Activated CD4-positive, alpha-beta T cell treated with anti-CD3 and anti-CD28 coated beads for 24 hours (primary cell): ENCODE data around the gene ALDH2.
"Not testable (repeated sequence)": the region's sequence is repeated elsewhere in the genome, so short reads cannot be mapped to it uniquely, and the experiment has no call there.

Experiments used
- DNase-seq, 2 donors: peaks; one replicate each; pipeline ENCODE4 v3.0.0-alpha.2; 2020; ENCODE audit warnings: low read depth in 2 of 2

The ALDH2 gene

DNA sequence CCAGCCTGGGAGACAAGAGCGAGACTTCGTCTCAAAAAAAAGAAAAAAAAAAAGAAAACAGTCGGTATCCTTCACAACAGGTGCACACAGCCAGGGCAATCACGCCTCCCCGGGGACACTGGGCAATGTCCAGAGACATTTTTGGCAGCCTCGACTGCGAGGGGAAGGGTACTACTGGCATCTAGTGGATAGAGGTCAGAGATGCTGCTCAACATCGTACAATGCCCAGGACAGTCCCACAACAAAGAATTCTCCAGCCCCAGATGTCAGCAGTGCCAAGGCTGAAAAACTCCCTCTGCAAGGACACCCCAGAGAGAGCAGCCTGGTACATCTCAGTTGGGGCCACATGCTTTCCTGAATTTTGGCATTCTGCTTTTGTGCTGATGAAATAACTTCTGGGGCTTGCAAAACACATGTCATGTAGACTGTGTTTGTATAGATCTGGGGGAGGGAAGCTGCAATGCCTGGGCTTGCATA, 21.5 kb downstream of the ALDH2 start:
- no peak for DNase-seq

DNA sequence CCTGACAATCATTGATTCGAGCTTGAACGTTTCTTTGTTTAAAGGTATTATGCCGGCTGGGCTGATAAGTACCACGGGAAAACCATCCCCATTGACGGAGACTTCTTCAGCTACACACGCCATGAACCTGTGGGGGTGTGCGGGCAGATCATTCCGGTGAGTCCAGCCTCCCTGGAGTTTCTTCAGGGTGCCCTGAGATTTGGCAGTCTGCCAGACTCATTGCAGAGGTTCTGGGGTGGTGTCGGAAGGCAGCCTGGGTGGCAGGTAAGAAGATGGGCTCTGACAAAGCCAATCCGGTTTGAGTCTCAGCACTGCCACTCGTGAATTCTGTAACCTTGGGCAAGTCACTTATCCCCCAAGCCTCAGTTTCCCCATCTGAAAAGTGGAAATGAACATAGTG, 23.0 kb downstream of the ALDH2 start:
- no peak for DNase-seq

DNA sequence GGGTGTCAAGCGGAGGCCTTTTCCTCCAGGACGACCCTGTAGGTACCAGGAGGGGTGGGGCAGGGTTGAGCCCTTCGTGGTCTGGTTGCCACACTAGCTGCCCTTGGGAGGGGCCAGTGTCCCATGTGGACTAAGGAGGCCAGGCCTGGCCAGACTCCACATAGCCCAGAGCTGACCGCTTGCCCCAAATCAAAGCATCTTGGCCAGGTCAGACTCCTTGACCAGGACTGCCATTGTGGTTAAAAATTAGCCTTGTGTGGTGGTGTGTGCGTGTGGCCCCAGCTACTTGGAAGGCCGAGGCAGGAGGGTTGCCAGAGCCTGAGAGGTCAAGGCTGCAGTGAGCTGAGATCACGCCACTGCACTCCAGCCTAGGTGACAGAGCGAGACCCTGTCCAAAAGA, 24.8 kb downstream of the ALDH2 start:
- DNase-seq = no peak

DNA sequence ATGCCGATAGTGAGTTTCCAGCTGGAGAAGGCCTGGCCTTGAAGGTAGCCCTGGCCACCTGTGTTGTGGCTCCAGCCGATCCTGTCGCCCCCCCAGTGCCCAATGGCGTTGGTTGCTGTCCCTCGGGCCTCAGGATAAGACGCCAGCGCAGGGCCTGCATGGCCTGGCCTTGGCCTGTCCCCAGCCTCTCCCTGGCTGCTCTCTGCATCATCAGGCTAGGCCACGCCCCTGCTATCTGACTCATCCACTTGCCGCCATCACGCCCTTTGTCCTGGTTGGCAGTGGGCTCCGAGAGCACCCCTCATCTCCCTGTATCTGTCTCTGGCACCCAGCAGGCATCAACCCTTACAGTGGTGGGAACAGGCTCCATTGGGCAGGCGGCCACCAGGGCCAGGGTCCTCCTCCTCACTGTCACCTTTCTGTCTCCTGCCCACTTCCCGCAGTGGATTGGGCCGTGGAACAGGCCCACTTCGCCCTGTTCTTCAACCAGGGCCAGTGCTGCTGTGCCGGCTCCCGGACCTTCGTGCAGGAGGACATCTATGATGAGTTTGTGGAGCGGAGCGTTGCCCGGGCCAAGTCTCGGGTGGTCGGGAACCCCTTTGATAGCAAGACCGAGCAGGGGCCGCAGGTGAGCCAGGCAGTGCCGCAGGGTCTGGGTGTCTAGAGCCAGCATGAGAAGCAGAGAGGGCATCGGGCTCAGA, 25.6 kb downstream of the ALDH2 start:
- DNase-seq = no peak

DNA sequence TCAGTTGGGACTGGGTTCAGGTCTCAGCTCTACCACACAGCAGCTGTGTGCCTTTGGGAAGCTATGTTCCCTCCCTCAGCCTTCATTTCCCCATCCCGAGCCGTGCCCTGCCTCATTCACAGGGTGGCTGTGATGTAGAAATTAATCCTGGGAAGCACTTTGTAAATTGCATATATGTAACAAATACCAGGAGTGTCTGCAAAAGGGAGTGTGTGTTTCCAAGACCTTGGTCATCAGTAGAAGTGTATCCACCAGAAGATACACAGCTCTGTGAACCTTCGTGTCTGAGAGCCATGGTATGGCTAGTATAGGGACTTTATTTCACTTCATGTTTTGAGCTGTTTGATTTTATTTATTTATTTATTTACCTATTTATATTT, 26.1 kb downstream of the ALDH2 start:
- no peak for DNase-seq

DNA sequence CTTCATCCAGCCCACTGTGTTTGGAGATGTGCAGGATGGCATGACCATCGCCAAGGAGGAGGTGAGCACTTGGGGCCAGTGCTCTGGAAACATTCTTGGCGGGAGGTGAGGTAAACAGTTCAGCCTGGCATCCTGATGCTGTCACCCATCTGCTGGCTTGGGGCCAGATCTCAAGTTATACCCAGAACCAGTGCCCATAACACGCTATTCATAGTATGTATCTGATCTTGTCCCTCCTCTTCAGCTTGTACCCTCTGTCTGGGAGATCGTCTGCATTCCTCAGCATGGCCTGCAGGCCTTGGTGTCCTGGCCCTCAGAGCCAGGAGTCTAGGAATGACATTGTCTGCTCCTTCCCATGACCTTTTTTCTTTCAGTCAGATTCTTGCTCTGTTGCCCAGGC, 31.4 kb downstream of the ALDH2 start:
- DNase-seq = no peak

DNA sequence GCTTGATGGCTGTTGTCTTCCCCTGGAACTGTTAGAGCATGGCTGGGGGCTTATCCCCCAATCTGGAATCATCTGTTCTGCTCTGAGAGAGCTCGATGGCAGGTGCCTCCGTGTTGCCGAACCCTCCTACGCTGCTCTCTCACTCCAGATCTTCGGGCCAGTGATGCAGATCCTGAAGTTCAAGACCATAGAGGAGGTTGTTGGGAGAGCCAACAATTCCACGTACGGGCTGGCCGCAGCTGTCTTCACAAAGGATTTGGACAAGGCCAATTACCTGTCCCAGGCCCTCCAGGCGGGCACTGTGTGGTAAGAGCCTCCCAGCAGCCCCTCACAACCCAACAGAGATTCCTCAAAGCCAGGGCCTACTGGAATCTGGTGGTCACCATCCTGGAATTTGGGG, 33.0 kb downstream of the ALDH2 start:
- no peak for DNase-seq

DNA sequence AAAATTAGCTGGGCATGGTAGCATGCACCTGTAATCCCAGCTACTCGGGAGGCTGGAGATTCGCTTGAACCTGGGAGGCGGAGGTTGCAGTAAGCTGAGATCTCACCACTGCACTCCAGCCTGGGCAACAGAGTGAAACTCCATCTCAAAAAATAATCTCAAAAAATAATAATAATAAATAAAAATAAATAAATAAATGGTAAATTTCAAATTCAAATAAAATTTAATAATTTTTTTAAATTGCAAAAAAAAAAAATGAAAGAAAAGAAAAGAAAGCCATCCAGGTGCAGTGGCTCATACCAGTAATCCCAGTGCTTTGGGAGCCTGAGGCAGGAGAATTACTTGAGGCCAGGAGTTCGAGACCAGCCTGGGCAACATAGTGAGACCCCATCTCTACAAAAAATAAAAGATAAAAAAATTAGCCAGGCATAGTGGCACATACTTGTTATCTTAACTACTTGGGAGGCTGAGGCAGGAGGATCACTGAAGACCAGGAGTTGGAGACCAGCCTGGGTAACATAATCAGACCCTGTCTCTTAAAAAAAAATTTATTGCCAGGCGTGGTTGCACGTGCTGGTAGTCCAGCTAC, 36.4 kb downstream of the ALDH2 start:
- no peak for DNase-seq

DNA sequence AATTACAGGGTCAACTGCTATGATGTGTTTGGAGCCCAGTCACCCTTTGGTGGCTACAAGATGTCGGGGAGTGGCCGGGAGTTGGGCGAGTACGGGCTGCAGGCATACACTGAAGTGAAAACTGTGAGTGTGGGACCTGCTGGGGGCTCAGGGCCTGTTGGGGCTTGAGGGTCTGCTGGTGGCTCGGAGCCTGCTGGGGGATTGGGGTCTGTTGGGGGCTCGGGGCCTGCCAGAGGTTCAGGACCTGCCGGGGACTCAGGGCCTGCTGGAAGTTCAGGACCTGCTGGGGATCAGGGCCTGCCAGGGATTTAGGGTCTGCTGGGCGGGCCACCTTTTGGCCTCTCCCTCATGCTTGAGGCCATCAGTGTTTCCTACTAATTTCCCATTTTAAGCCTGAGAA, 37.1 kb downstream of the ALDH2 start:
- no peak for DNase-seq

DNA sequence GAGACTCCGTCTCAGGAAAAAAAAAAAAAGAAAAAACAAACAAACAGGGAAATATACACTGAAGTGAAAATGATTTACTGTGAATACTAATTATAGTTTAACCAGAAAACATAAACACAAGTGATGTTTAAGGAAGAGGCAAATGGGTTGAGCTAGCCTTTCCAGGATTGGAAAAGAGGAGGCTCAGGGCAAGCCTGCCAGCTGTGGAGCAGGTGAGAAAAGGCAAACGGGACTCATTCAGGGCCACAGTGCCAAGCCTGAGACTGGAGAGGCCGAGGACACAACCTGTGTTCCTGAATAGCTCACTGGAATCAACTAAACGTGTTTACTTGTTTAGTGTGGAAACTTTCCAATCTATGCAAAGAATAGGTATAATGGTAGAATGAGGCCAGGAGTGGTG, 39.6 kb downstream of the ALDH2 start:
- DNase-seq = no peak

DNA sequence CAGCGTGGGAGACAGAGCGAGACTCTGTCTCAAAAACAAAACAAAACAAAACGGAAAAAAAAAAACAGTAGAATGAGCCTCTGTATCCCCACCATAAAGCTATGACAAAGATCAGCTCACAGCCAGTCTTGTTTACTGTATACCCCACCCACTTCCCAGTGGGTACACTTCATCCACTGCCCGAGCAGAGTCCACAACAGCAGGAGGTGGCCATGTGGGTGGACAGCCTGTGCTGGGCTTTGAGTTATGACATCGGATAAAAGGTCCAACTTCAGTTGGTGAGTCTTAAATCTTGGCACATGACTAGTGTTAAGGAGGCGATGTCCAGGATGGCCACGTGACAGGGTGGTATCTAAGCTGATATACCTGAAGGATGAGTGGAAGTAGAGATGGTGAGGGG, 40.5 kb downstream of the ALDH2 start:
- no peak for DNase-seq

DNA sequence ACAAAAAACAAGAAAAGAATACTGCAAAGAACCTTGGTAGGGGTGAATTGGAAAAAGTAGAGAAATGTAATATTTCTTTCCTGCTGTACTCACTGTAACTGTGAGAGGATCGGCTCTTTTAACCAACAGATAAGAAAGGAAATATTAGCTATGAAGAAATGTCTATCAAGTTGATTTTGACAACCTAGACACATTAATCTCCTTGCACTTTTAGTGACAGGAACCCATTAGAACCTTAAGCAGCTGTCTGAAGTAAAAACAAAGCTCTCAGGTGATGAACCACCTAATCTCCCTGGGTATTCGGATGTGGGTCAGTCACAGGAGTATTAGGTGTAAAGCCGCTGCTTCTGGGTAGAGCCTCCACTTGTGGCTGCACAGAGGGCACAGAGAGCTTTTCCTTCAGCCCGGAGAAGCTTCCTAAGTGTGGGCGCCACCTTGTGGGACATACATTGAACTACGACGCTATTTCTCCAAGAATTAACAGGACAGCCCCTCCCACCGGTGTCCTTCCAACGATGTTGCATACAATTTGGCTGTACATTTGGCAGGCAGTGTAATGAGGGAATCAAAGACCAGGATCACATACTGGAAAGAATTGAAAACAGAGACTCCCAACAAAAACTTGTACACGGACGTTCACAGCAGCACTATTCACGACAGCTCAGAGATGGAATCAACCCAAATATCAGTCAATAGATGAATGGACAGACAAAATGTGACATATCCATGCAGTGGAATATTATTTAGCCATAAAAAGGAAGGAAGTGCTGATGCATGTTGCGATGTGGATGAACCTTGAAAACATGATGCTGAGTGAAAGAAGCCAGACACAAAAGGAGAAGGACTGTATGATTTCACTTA, 46.4 kb downstream of the ALDH2 start:
- DNase-seq = peak; percentile 45 to 51

DNA sequence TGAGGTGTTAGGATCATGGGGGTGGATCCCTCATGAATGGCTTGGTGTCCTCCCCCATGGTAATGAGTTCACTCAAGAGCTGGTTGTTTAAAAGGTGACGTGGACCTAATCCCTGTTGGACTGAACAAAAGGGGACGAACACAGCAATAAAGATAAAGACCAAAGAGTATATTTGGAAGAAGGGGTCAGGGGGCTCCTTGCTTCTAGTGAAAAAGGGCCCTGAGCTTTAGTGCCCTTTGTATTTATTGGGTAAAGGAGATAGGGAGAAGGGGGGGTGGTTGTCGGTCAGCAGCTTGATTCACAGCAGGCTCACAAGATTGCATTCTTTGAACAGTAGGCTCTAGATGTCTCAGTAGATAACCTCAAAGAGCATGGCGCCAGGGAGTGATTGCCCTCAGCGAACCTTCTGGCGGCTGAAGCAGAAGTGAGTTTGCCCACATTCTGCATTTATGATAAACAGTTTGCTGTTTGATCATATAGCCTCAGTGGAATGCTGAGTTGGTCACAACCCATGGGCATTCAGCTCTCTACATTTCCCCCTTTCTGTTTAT, 49.4 kb downstream of the ALDH2 start:
- DNase-seq = no peak

DNA sequence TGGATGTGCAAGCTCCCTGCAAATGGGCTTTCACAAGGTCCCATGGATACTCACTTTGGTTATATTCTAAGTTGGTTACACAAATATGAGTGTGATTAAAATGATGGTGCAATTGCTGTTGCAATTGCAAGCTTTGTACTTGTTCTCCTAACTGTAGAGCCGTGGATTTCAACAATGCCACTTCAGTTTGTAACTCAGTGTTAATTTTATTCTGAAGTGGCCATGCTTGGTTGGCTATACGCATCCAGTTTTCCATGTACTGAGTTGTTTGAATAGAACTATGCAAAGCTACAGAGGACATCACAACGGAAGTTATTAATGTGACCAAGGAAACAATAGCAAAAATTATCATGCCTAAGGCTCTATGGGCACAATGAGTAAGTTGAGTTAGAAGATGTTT, 50.2 kb downstream of the ALDH2 start:
- DNase-seq = not testable (repeated sequence)

DNA sequence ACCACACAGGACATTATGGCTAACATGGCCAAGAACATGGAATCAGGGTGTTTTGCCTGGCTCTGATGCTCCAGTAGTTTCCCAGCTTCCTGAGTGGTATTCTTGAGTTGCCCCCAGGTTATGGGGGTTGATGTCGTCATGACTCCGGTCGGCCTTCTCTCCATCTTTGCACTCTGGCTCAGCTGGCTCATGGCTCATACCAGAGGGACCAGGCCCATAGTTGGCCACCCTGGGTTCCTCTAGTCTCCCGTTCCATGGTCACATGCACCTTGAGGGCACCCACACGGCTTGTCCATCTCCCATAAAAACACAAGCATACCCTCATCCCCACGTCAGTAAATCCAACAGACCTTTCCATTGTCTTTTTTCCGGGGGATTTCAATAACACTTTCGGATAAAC, 51.6 kb downstream of the ALDH2 start:
- no peak for DNase-seq

DNA sequence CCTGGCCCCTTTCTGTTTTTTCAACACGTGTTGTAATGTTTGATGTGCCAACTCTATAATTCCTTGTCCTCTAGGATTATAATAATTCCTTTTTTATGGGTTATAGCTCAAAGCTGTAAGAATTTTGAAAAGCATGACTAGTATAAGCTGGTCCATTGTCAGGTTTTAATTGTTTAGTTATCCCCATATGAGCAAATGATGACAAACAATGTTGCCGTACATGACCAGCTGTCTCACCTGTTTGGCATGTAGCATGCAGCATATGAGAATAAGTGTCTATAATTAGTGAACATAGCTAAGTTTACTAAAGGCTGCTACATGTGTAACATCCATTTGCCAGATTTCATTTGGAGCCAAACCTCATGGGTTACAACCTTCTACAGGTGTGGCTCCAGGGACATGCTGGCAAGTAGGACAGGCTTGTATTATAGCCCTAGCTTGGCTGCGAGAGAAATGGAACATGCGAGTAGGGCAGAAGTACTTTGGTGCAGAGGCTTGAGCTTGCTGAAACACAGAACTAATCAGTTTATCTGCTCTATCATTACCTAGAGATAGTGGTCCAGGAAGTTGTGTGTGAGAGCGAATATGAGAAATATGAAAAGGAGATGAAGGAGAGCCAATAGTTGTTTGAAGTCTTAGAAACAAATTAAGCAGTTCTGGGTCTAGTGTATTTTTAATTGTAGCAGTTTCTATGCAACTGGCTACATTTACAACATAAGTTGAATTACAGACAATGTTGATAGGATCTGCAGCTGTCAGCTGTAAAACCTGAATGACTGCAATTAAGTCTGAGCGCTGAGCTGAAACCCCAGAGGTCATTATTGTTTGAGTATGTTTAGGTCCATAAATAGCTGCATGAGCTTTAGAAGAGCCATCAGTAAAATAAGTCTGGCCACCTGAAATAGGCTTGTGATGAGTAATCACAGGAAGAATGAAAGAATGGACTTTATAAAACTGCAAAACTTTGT, 52.7 kb downstream of the ALDH2 start:
- no peak for DNase-seq

DNA sequence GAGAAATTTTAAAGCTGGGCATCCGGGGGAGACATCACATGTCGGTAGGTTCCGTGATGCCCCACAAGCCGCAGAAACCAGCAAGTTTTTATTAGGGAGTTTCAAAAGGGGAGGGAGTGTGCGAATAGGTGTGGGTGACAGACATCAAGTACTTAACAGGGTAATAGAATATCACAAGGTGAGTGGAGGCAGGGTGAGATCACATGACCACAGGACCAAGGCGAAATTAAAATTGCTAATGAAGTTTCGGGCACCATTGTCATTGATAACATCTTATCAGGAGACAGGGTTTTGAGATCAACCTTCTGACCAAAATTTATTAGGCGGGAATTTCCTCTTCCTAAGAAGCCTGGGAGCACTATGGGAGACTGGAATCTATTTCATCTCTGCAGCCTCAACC, 54.1 kb downstream of the ALDH2 start:
- not testable (repeated sequence) for DNase-seq

DNA sequence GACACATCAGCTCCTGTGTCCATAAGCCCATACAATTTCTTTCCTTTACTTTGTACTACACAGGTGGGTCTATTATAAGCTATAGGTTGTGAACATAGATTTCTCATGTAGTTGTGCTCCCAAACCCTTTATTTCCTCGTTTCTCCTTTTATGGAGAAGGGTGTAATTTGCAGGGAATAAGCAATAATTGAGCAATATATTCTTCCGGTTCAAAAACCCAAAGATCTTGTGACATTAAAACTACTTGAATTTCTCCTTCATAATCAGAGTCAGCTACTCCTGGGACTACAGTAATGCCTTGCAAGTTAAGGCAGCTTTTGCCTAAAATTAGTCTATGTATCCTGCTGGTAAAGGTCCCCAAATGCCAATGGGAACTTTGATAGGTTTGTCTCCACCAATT, 56.2 kb downstream of the ALDH2 start:
- no peak for DNase-seq

DNA sequence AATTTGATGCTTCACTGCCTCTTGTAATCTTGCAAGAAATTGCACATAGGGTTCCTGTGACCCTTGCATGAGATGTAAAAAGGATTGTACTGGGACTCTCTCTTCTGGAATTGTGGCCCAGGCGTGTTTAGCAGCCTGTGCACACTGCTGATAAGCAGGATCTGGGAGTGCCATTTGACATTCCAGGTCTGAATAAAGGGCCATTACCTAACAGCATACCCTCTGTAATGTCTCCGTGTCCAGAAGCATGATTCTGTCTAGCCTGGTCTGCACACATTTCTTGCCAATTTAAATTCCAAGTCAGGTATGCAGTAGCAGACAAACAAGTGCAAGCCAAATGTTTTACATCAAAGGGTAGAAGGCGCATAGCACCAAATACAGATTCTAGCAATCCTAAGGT, 57.2 kb downstream of the ALDH2 start:
- no peak for DNase-seq

DNA sequence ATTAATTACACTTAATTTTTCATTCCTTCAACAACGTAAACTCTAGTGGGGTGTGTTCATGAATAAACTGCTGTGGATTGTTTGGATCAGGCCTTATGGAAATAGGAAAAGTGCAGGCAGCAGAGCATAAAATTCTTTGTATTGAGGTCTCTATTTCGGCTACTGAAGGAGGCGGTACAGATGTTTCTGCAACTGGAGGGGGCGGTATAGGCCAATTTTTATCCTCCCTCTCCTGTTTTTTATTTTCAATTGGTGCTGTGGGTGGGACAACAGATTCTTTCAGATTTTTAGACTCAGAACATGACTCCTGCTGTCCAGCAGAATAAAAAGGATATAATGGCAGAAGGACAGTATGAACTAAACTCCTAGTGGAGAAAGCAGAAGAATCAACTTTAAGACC, 57.6 kb downstream of the ALDH2 start:
- not testable (repeated sequence) for DNase-seq

DNA sequence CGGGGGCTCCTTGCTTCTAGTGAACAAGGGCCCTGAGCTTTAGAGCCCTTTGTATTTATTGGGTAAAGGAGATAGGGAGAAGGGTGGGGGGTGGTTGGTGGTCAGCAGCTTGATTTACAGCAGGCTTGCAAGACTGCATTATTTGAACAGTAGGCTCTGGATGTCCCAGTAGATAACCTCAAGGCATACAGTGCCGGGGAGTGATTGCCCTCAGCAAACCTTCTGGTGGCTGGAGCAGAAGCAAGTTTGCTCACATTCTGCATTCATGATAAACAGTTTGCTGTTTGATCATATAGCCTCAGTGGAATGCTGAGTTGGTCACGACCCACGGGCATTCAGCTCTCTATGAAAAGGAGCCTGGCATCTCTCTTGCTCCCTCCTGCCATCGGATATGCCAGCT, 58.8 kb downstream of the ALDH2 start:
- DNase-seq = no peak
